GM12891 (cell line): Measurements from ENCODE around the gene BCAT1.

Source experiments
- DNase-seq: peaks from one replicate; pipeline ENCODE4 v3.0.0; 2011; ENCODE audit warnings: low spot score; ENCODE audit not compliant: insufficient read length
- FAIRE-seq: peaks from 2 replicates; lab custom pipeline; 2011; peaks lifted over from hg19 to GRCh38; lab: Jason Lieb, UNC
- PAX5 ChIP-seq: IDR thresholded peaks from 2 replicates; pipeline ENCODE4 v1.6.1; 2011; ENCODE audit warnings: low read length, moderate library complexity, mild to moderate bottlenecking; ENCODE audit not compliant: insufficient read depth, severe bottlenecking
- POLR2A ChIP-seq: IDR thresholded peaks from 2 replicates; pipeline ENCODE4 v1.6.1; 2011; ENCODE audit warnings: low read depth, low read length, control low read depth
- POLR2AphosphoS5 ChIP-seq: IDR thresholded peaks from 2 replicates; pipeline ENCODE4 v1.6.1; 2011; ENCODE audit warnings: low read depth, low read length, control low read depth
- POU2F2 ChIP-seq: IDR thresholded peaks from 2 replicates; pipeline ENCODE4 v1.6.1; 2011; ENCODE audit warnings: low read depth, mild to moderate bottlenecking, control low read depth, low read length, moderate library complexity
- SPI1 ChIP-seq: IDR thresholded peaks from 2 replicates; pipeline ENCODE4 v1.6.1; 2011; ENCODE audit warnings: low read depth, low read length, control low read depth
- TAF1 ChIP-seq: IDR thresholded peaks from 2 replicates; pipeline ENCODE4 v1.6.1; 2011; ENCODE audit warnings: low read depth, low read length, control low read depth

Gene BCAT1

DNA sequence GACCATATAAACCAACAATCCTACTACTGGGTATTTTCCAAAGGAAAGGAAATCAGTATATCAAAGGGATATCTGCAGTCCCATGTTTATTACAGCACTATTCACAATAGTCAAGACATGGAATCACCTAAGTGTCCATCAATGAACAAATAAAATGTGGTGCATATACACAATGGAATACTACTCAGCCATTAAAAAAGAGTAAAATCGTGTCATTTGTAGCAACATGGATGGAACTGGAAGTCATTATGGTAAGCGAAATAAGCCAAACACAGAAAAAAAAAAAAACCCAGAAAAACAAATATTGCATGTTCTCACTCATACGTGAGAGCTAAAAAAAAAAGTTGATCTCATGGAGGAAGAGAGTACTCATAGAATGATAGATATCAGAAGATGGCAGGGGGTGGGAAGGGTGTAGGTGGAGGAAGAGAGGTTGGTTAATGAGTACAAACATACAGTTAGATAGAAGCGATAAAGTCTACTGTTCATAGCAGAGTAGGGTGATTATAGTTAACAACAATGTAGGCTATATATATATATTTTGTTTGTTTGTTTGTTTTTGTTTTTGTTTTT lies 49.3 kb downstream of the BCAT1 start:
- FAIRE-seq (no peak), DNase-seq (no peak)
- TF ChIP-seq TAF1 (no peak), PAX5 (no peak), POLR2A (no peak), POU2F2 (no peak), POLR2AphosphoS5 (no peak), SPI1 (no peak)

DNA sequence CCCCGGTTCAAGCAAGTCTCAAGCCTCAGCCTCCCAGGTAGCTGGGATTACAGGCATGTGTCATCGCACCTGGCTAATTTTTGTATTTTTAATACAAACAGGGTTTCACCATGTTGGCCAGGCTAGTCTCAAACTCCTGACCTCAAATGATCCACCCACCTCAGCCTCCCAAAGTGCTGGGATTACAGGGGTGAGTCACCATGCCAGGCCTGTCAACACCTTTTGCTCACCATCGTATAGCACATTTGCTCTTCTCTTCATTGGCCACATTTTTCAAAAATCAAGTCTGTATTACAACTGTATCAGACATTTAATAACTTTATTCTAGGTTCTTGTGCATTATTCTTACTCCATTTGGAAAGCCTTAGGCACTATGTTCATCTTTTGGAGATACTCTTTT lies 50.3 kb downstream of the BCAT1 start:
- no peak for FAIRE-seq
- no peak for TF ChIP-seq POU2F2
- TF ChIP-seq PAX5 = no peak
- TF ChIP-seq POLR2AphosphoS5 = no peak
- no peak for TF ChIP-seq SPI1
- TF ChIP-seq POLR2A = no peak
- no peak for TF ChIP-seq TAF1
- no peak for DNase-seq

DNA sequence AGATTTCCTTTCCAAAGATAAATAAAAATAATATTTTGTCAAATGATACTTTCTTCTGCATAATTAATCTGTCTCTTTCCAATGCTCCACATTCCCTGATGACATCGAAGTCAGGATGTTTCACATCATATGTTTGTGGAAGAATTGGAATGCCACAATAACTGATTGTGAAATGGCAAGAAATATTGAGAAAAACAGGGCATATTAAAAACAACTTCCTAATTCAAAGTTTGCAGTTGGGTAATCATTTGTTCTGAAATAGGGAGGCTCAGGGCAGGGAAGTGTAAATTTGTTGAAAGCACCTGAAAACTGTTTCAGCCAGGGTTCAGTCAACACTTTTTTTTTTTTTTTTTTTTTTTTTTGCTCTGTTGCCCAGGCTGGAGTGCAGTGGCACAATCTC lies 50.7 kb downstream of the BCAT1 start:
- DNase-seq (no peak), FAIRE-seq (no peak)
- TF ChIP-seq POU2F2 = no peak
- TF ChIP-seq POLR2A = no peak
- TF ChIP-seq SPI1 = no peak
- no peak for TF ChIP-seq POLR2AphosphoS5

DNA sequence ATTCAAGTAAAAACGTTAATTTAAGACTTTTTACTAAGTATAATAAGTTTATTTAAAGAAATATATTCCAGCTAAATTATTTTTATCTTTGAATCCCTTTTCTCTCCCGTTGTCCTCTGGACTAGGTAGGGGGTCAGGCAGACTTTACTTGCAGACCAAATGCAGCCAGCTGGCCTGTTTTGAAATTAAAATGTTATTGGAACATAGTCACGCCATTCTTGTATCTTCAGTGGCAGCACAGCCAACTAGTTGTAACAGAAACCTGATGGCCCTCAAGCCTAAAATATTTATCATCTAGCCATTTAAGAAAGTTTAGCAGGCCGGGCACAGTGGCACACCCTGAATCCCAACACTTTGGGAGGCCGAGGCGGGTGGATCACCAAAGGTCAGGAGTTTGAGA lies 52.7 kb downstream of the BCAT1 start:
- DNase-seq (no peak), FAIRE-seq (no peak)
- TF ChIP-seq POLR2A (no peak), POU2F2 (no peak), POLR2AphosphoS5 (no peak), TAF1 (no peak), SPI1 (no peak)

DNA sequence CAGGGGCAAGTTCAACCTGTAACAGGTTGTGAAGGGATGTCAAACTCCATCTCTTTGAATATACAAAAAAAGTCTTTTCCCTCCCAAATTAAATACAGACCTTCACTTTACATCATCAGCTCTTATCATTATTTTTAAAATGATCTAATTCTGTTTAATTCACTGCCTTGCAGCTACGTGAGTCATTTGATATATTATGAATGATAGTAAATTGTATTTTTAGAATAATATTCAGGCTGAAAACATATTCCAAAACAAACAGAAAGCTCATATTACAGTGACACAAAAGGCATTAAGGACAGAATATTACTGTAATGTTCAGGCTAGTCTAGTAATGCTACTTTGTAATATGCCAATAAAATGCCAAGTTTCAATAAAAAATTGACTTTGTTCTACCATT lies 53.3 kb downstream of the BCAT1 start:
- FAIRE-seq = no peak
- TF ChIP-seq POLR2A (no peak), POLR2AphosphoS5 (no peak), POU2F2 (no peak), PAX5 (no peak), TAF1 (no peak), SPI1 (no peak)
- no peak for DNase-seq

DNA sequence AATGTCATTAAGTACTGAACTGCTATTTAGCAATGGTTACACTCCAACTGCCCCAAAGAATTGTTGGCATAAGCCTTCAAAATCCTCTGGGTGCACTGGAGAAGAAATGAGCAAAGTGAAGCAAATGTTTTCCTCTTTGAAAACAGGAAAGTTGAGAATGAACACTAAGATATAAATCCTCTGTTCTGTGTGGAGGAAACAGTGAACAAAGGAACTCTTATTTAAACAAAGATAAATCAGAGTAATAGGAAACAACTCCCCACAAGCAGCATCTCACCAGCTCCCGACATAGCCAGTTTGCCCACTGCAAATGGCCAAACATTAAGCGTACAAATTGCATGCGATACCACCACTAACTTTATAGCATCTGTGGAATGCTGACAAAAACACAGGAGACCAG lies 54.0 kb downstream of the BCAT1 start:
- TF ChIP-seq POLR2A (no peak), PAX5 (no peak), POLR2AphosphoS5 (no peak), TAF1 (no peak), SPI1 (no peak), POU2F2 (no peak)
- FAIRE-seq (no peak), DNase-seq (no peak)

DNA sequence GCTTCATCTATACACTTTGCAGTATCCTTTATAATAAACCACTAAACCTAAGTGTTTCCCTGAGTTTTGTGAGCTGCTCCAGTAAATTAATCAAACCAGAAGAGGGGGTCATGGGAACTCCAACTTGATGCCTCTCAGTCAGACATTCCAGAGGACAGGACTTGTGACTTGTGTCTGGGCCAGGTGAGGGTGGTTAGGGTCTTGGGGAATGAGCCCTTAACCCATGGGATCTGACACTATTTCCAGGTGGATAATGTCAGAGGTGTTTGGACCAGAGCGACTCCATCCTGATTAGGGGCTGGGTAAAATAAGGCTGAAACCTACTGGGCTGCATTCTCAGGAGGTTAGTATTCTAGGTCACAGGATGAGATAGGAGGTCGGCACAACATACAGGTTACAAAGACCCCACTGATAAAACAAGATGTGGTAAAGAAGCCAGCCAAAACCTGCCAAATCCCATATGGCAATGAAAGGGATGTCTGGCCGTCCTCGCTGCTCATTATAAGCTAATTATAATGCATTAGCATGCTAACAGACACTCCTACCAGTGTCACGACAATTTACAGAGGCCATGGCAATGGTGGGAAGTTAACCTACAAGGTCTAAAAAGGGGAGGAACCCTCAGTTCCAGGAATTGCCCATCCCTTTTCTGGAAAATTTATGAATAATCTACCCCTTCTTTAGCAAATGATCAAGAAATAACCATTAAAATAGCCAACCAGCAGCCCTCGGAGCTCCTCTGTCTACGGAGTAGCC lies 58.7 kb downstream of the BCAT1 start:
- DNase-seq = no peak
- FAIRE-seq = no peak
- TF ChIP-seq POLR2AphosphoS5 (no peak), POU2F2 (no peak), SPI1 (no peak), POLR2A (no peak), TAF1 (no peak), PAX5 (no peak)

DNA sequence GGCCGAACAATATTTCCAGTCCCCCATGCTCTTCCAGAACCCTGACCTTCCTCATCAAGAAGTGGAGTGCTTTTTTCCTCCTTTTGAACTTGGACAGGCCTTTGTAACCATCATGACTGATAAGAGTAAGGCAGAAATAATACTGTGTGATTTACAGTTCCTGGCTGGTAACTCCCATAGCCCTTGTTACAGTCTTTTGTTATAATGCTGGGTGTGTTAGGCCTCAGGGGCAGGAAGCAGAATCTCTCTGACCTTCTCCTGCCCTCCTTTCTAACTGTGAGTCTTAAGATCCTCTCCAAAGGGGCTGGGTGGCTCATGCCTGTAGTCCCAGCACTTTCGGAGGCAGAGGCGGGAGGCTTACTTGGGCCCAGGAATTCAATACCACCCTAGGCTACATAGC lies 59.5 kb downstream of the BCAT1 start:
- FAIRE-seq (no peak), DNase-seq (no peak)
- TF ChIP-seq SPI1 (no peak), PAX5 (no peak), POU2F2 (no peak), POLR2A (no peak), POLR2AphosphoS5 (no peak), TAF1 (no peak)

DNA sequence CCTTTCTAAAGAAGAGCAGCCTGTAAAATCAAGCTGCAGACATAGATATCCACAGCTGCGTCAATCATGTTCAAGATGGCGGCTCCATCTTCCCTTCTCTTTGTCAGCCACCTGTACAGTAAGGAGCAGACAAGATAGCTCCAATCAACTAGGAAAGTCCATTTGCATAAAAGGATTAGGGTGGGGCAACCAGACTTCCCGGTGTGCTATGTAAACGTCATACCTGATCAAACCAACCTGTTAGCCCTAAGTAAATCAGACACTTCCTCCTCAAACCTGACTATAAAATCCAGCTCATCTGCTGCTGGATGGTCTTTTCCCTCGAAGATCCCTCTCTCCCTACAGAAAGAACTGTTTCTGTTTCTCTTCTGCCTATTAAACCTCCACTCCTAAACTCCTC lies 60.1 kb downstream of the BCAT1 start:
- DNase-seq (no peak), FAIRE-seq (no peak)
- TF ChIP-seq PAX5 (no peak), POLR2A (no peak), SPI1 (no peak), TAF1 (no peak), POU2F2 (no peak), POLR2AphosphoS5 (no peak)

DNA sequence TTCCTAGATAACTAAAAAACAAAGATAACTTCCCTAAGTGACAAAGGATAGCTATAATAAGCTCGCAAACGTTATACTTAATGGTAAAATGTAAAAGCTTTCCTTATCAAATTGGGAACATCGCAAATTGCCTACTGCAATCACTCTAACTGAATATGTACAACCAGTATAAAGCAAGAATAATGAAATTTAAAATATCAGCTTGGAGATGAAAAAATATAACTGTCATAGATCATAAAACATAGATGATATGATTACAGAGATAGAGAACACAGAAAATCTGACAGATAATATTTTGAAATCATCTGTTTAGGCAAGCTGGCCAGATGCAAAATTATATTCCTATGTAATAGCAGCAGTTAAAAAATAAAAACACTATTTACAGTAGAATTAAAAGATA lies 64.0 kb downstream of the BCAT1 start:
- no peak for FAIRE-seq
- TF ChIP-seq POU2F2 (no peak), TAF1 (no peak), PAX5 (no peak), POLR2AphosphoS5 (no peak), SPI1 (no peak), POLR2A (no peak)
- no peak for DNase-seq
